ENCODE results near the gene TADA3. TPM values are rescaled to one million over a fixed set of nuclear protein-coding genes. Genes with fewer than 3 reads are reported as not detected.
A peak's percentile ranks its signal among the peaks of the same experiment; 100 is the strongest.

TADA3 gene
- total and polyA plus RNA-seq, 4 donors = 32.5 to 88.3 (median 71.7) TPM

GRCh38 chr3:9742560-9742959, 49.7 kb downstream of the TADA3 start:
- no CpG with 5 or more reads among the region's 1 CpG for WGBS (ENCODE audit: insufficient coverage)
- Histone ChIP-seq H3K27me3 (ENCODE audit: control insufficient read depth, insufficient read depth, low read length) (no peaks in the 10 kb centered on the region), H3K9me3 (ENCODE audit: control insufficient read depth, insufficient read depth, low read length) (no peaks in the 10 kb centered on the region), H3K4me3 (ENCODE audit: low read depth, low read length) (no peak overlapping the region), H3K27ac (ENCODE audit: low read depth, low read length) (no peak overlapping the region), H3K36me3 (ENCODE audit: control insufficient read depth, insufficient read depth, low read length) (peaks cover 86% of the 10 kb centered on the region), H3K4me1 (ENCODE audit: control insufficient read depth, insufficient read depth, low read length) (no peaks in the 10 kb centered on the region)
- DNase-seq (ENCODE audit: low read depth in 4 of 6, low spot score in 6 of 6) = no peak

DNA sequence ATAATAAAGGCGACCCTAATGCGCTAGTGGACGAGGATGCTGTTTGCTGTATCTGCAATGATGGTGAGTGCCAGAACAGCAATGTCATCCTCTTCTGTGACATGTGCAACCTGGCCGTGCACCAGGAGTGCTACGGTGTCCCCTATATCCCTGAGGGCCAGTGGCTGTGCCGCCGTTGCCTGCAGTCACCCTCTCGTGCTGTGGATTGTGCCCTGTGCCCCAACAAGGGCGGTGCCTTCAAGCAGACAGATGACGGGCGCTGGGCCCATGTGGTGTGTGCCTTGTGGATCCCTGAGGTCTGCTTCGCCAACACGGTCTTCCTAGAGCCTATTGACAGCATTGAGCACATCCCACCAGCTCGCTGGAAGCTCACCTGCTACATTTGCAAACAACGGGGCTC, 53.1 kb downstream of the TADA3 start:
- Histone ChIP-seq H3K9me3 (ENCODE audit: control insufficient read depth, insufficient read depth, low read length) (no peaks in the 10 kb centered on the region), H3K27ac (ENCODE audit: low read depth, low read length) (no peak overlapping the region), H3K4me3 (ENCODE audit: low read depth, low read length) (no peak overlapping the region), H3K27me3 (ENCODE audit: control insufficient read depth, insufficient read depth, low read length) (no peaks in the 10 kb centered on the region), H3K4me1 (ENCODE audit: control insufficient read depth, insufficient read depth, low read length) (no peaks in the 10 kb centered on the region), H3K36me3 (ENCODE audit: control insufficient read depth, insufficient read depth, low read length) (peaks cover 84% of the 10 kb centered on the region)
- WGBS (ENCODE audit: insufficient coverage) = 97% methylated on average over 15 of the region's 15 CpGs
- DNase-seq (ENCODE audit: low read depth in 4 of 6, low spot score in 6 of 6) = no peak

DNA sequence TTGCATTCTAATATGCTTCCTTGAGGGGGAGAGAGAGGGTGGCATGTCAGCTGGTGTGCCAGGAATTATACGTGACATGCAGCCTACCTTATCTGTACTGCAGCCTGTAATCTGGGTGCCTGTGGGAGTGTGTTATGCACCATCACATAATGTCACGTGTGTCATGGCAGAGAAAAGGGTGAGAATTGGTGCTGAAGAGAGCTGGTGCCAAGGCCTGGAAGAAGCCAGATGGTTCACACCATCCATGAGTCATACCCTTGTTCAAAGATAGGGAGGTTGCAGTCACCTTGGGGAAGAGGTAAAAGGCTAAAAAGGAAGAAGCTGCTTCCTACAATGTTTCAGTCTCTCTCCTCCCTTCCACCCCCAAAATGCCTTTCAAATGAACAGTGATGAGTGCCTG, 55.4 kb downstream of the TADA3 start:
- no peak for DNase-seq (ENCODE audit: low read depth in 4 of 6, low spot score in 6 of 6)
- WGBS (ENCODE audit: insufficient coverage) = 100% methylated on average over 1 of the region's 2 CpGs
- no peak overlapping the region for H3K4me3 ChIP-seq (ENCODE audit: low read depth, low read length)
- peaks cover 13% of the 10 kb centered on the region for H3K4me1 ChIP-seq (ENCODE audit: control insufficient read depth, insufficient read depth, low read length)
- H3K36me3 ChIP-seq (ENCODE audit: control insufficient read depth, insufficient read depth, low read length) = peaks cover 64% of the 10 kb centered on the region
- H3K9me3 ChIP-seq (ENCODE audit: control insufficient read depth, insufficient read depth, low read length) = no peaks in the 10 kb centered on the region
- no peaks in the 10 kb centered on the region for H3K27me3 ChIP-seq (ENCODE audit: control insufficient read depth, insufficient read depth, low read length)
- H3K27ac ChIP-seq (ENCODE audit: low read depth, low read length) = no peak overlapping the region

GRCh38 chr3:9732740-9733115, 59.5 kb downstream of the TADA3 start:
- Histone ChIP-seq H3K27ac (ENCODE audit: low read depth, low read length) (no peak overlapping the region), H3K9me3 (ENCODE audit: control insufficient read depth, insufficient read depth, low read length) (no peaks in the 10 kb centered on the region), H3K36me3 (ENCODE audit: control insufficient read depth, insufficient read depth, low read length) (peaks cover 31% of the 10 kb centered on the region), H3K4me1 (ENCODE audit: control insufficient read depth, insufficient read depth, low read length) (peaks cover 18% of the 10 kb centered on the region), H3K27me3 (ENCODE audit: control insufficient read depth, insufficient read depth, low read length) (no peaks in the 10 kb centered on the region), H3K4me3 (ENCODE audit: low read depth, low read length) (peak overlapping the region; percentile 76)
- DNase-seq (ENCODE audit: low read depth in 4 of 6, low spot score in 6 of 6) = no peak
- WGBS (ENCODE audit: insufficient coverage) = 50% methylated on average over 5 of the region's 7 CpGs

DNA sequence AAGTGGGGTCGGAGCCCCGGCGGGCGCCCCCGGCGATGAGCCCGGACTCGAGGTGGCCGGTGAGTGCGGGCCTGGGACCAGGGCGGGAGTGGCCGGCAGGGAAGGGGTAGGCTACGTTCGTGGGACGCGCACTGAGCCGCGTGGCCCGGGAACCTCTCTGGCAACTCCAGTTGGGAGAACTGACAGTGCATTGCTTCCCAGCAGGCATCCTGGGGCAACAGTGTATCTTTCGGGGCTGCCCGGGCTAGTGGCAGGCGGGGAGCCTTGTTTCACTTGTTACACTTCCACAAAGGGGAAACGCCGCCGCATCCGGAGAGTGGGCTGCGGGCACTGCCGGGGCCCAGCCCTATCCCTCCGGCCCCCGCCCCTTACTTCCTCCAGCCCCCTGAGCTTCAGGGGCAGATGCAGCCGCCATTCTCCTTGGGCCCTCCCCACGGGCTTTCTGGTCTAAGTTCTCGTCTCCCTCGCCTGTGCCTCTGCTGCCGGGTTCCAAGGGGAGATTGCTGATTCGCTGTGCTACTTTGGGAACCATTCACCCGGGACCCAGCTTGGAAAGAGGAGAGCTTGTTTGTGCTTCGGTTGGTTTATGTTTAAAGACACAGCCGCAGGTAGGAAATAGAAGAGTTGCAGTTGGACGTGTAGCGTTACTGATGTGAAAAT, 60.1 kb downstream of the TADA3 start:
- H3K9me3 ChIP-seq (ENCODE audit: control insufficient read depth, insufficient read depth, low read length) = no peaks in the 10 kb centered on the region
- H3K36me3 ChIP-seq (ENCODE audit: control insufficient read depth, insufficient read depth, low read length) = peaks cover 27% of the 10 kb centered on the region
- peaks cover 18% of the 10 kb centered on the region for H3K4me1 ChIP-seq (ENCODE audit: control insufficient read depth, insufficient read depth, low read length)
- peak overlapping the region; percentile 76 for H3K4me3 ChIP-seq (ENCODE audit: low read depth, low read length)
- peak overlapping the region; percentile 95 for H3K27ac ChIP-seq (ENCODE audit: low read depth, low read length)
- DNase-seq (ENCODE audit: low read depth in 4 of 6, low spot score in 6 of 6) = no peak
- 4% methylated on average over 40 of the region's 41 CpGs for WGBS (ENCODE audit: insufficient coverage)
- H3K27me3 ChIP-seq (ENCODE audit: control insufficient read depth, insufficient read depth, low read length) = no peaks in the 10 kb centered on the region

DNA sequence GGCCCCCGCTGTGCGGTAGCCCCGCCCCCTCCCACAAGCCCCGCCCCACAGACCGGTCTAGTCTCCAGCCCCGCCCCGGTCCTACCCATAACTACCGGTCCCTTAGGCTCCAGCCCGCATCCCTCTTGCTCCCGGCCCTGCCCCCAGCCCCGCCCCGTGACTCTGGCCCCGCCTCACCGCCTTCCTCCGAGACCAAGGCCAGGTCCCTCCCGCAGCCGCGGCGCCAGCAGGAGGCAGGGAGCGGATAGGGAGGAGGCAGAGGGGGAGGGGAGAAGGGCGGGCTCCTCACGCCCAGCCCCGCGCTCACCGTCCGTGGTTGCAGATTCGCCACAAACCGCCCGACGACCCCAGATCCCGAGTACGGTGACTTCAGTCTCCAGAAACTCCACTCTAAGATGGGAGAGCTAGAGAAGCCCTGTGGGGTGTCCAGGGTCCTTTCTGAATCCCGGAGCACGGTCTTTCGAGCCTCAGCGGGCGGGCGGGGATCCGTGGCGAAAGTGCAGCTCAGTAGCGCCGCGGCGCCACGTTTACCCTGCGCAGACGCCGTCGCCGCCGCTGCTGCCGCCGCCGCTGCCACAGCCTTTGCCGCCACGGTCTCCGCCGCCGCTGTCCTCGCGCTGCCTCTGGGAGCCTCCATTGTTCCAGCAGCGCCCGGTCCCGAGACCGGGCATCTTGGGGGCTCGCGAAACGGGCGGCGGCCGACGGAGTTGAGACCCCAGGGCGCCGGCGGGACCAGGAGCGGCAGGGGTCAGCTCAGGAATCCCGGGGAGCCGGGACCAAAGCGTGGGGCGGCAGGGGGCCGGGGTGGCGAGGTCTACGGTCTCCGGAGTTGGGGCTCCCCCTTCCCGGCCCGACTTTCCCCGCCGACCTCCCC, 60.8 kb downstream of the TADA3 start, which contains the start of gene BRPF1:
Gene BRPF1 (plus strand): TSS at position 530 of the 874 bp plus-strand sequence. CDS start 2,406 bp downstream, outside the sequence.
- Histone ChIP-seq H3K27ac (ENCODE audit: low read depth, low read length) (peak within 1 kb of the TSS; percentile 95), H3K27me3 (ENCODE audit: control insufficient read depth, insufficient read depth, low read length) (peaks cover 2% of the 10 kb centered on the region), H3K9me3 (ENCODE audit: control insufficient read depth, insufficient read depth, low read length) (no peaks in the 10 kb centered on the region), H3K4me1 (ENCODE audit: control insufficient read depth, insufficient read depth, low read length) (peaks cover 18% of the 10 kb centered on the region), H3K4me3 (ENCODE audit: low read depth, low read length) (peak within 1 kb of the TSS; percentile 76), H3K36me3 (ENCODE audit: control insufficient read depth, insufficient read depth, low read length) (peaks cover 21% of the 10 kb centered on the region)
- peak; percentile 94 to 100 (median 97) for DNase-seq (ENCODE audit: low read depth in 4 of 6, low spot score in 6 of 6)
- under 1% methylated on average over 71 of the region's 88 CpGs for WGBS (ENCODE audit: insufficient coverage)

DNA sequence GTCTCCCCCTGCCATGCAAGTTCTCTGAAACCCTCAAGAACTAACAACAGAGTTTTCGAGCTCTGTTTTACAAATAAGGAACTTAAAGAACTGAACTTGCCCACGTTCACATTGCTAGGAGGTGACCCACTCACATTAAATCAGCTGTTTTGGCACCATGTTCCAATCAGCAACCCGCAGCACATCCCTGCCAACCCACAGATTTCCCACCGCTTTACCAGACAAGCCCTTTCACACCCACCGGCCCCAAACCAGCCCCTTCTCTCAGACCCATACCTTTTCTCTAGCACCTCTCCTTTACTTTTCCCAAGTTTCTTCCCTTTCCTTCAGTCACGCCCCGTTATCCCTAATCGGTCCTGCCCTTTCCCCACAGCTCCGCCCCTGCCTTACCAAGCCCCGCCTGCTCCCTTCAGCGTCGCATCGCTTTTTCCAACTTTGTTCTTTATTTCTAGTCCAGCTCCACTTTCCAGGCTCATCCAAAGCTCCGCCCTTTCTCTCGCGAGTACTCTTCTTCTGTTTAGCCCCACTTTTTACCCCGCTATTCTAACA, 61.5 kb downstream of the TADA3 start:
- Histone ChIP-seq H3K27ac (ENCODE audit: low read depth, low read length) (peak overlapping the region; percentile 85), H3K36me3 (ENCODE audit: control insufficient read depth, insufficient read depth, low read length) (peaks cover 14% of the 10 kb centered on the region), H3K4me3 (ENCODE audit: low read depth, low read length) (peak overlapping the region; percentile 76), H3K27me3 (ENCODE audit: control insufficient read depth, insufficient read depth, low read length) (peaks cover 4% of the 10 kb centered on the region), H3K4me1 (ENCODE audit: control insufficient read depth, insufficient read depth, low read length) (peaks cover 18% of the 10 kb centered on the region), H3K9me3 (ENCODE audit: control insufficient read depth, insufficient read depth, low read length) (no peaks in the 10 kb centered on the region)
- WGBS (ENCODE audit: insufficient coverage) = 2% methylated on average over 16 of the region's 17 CpGs
- DNase-seq (ENCODE audit: low read depth in 4 of 6, low spot score in 6 of 6) = no peak

Other genes with a start within 250 kb of the TADA3 start
- gene LHFPL4, start 238.7 kb downstream of the TADA3 start, total RNA-seq = 10 to 100 TPM in 1 of 2 donors, 1 to 10 TPM in 1; 6.1 to 14.5 TPM
- gene LHFPL4, start 238.7 kb downstream of the TADA3 start, polyA plus RNA-seq (ENCODE audit: insufficient read length in 2 of 2) = 10 to 100 TPM; 33.3 to 37.4 TPM
- 10 to 100 TPM; 21.0 to 30.6 TPM for gene MTMR14, start 143.0 kb downstream of the TADA3 start, total RNA-seq
- gene MTMR14, start 143.0 kb downstream of the TADA3 start, polyA plus RNA-seq (ENCODE audit: insufficient read length in 2 of 2) = 10 to 100 TPM; 21.1 to 28.5 TPM
- 1 to 10 TPM; 3.3 to 6.3 TPM for gene CPNE9, start 88.6 kb downstream of the TADA3 start, total RNA-seq
- 1 to 10 TPM; 5.3 to 6.1 TPM for gene CPNE9, start 88.6 kb downstream of the TADA3 start, polyA plus RNA-seq (ENCODE audit: insufficient read length in 2 of 2)
- 10 to 100 TPM; 10.4 to 18.9 TPM for gene BRPF1, start 60.7 kb downstream of the TADA3 start, total RNA-seq
- gene BRPF1, start 60.7 kb downstream of the TADA3 start, polyA plus RNA-seq (ENCODE audit: insufficient read length in 2 of 2) = 10 to 100 TPM; 15.2 to 16.7 TPM
- gene OGG1, start 42.5 kb downstream of the TADA3 start, total RNA-seq = 10 to 100 TPM; 25.8 to 42.4 TPM
- gene OGG1, start 42.5 kb downstream of the TADA3 start, polyA plus RNA-seq (ENCODE audit: insufficient read length in 2 of 2) = 10 to 100 TPM; 46.1 to 57.8 TPM
- gene CAMK1, start 22.5 kb downstream of the TADA3 start, total RNA-seq = 10 to 100 TPM; 36.3 to 64.4 TPM
- gene CAMK1, start 22.5 kb downstream of the TADA3 start, polyA plus RNA-seq (ENCODE audit: insufficient read length in 2 of 2) = 10 to 100 TPM; 42.3 to 44.1 TPM
- 100 to 1,000 TPM; 109 to 131 TPM for gene ARPC4, start 609 bp upstream of the TADA3 start, total RNA-seq
- 100 to 1,000 TPM; 138 to 141 TPM for gene ARPC4, start 609 bp upstream of the TADA3 start, polyA plus RNA-seq (ENCODE audit: insufficient read length in 2 of 2)
- gene TTLL3, start 17.8 kb upstream of the TADA3 start, total RNA-seq = 10 to 100 TPM; 32.4 to 50.6 TPM
- 10 to 100 TPM; 46.7 to 75.0 TPM for gene TTLL3, start 17.8 kb upstream of the TADA3 start, polyA plus RNA-seq (ENCODE audit: insufficient read length in 2 of 2)
- gene RPUSD3, start 51.5 kb upstream of the TADA3 start, total RNA-seq = 10 to 100 TPM; 19.2 to 36.0 TPM
- gene RPUSD3, start 51.5 kb upstream of the TADA3 start, polyA plus RNA-seq (ENCODE audit: insufficient read length in 2 of 2) = 10 to 100 TPM; 48.7 to 53.8 TPM
- not detected for gene CIDEC, start 87.8 kb upstream of the TADA3 start, total RNA-seq
- under 1 TPM; 0.24 to 0.54 TPM for gene CIDEC, start 87.8 kb upstream of the TADA3 start, polyA plus RNA-seq (ENCODE audit: insufficient read length in 2 of 2)
- 10 to 100 TPM; 16.7 to 25.2 TPM for gene JAGN1, start 98.1 kb upstream of the TADA3 start, total RNA-seq
- 10 to 100 TPM; 34.0 to 35.2 TPM for gene JAGN1, start 98.1 kb upstream of the TADA3 start, polyA plus RNA-seq (ENCODE audit: insufficient read length in 2 of 2)
- 1 to 10 TPM in 1 of 2 donors, under 1 TPM in 1; 0.79 to 1.1 TPM for gene IL17RE, start 110.4 kb upstream of the TADA3 start, total RNA-seq
- gene IL17RE, start 110.4 kb upstream of the TADA3 start, polyA plus RNA-seq (ENCODE audit: insufficient read length in 2 of 2) = 1 to 10 TPM; 1.7 to 2.7 TPM
- 10 to 100 TPM; 16.7 to 34.2 TPM for gene IL17RC, start 124.6 kb upstream of the TADA3 start, total RNA-seq
- 10 to 100 TPM; 24.9 to 32.0 TPM for gene IL17RC, start 124.6 kb upstream of the TADA3 start, polyA plus RNA-seq (ENCODE audit: insufficient read length in 2 of 2)
- gene CRELD1, start 141.4 kb upstream of the TADA3 start, total RNA-seq = 10 to 100 TPM; 36.1 to 64.9 TPM
- gene CRELD1, start 141.4 kb upstream of the TADA3 start, polyA plus RNA-seq (ENCODE audit: insufficient read length in 2 of 2) = 10 to 100 TPM; 67.2 to 88.5 TPM
- 1 to 10 TPM; 3.8 to 4.0 TPM for gene PRRT3, start 159.9 kb upstream of the TADA3 start, total RNA-seq
- gene PRRT3, start 159.9 kb upstream of the TADA3 start, polyA plus RNA-seq (ENCODE audit: insufficient read length in 2 of 2) = 10 to 100 TPM; 12.3 to 15.5 TPM
- 10 to 100 TPM; 65.0 to 68.7 TPM for gene EMC3, start 194.4 kb upstream of the TADA3 start, total RNA-seq
- gene EMC3, start 194.4 kb upstream of the TADA3 start, polyA plus RNA-seq (ENCODE audit: insufficient read length in 2 of 2) = 10 to 100 TPM; 80.5 to 85.6 TPM
- gene FANCD2, start 234.0 kb upstream of the TADA3 start, total RNA-seq = 10 to 100 TPM; 10.8 to 12.5 TPM
- gene FANCD2, start 234.0 kb upstream of the TADA3 start, polyA plus RNA-seq (ENCODE audit: insufficient read length in 2 of 2) = 10 to 100 TPM; 11.4 to 17.3 TPM

Measured in spinal cord (tissue), 10 donors.